ENCODE results near the gene ADAMTS2. TPM values are rescaled to one million over a fixed set of nuclear protein-coding genes. Genes with fewer than 3 reads are reported as not detected.

The ADAMTS2 gene
- total RNA-seq, 1 donor from 2014 or later: 23.5 TPM

- no peak overlapping the region for H3K27ac Mint-ChIP-seq (ENCODE audit: unreplicated experiment)
- no peak for DNase-seq
- no peak overlapping the region for H3K4me3 Mint-ChIP-seq (ENCODE audit: unreplicated experiment)
- no peak for TF ChIP-seq CTCF (IDR thresholded peaks at IDR 0.05; ENCODE audit: partially characterized antibody, unreplicated experiment)
- H3K9me3 Mint-ChIP-seq (ENCODE audit: unreplicated experiment): peaks cover 3% of the 10 kb centered on the region
- peaks cover 8% of the 10 kb centered on the region for H3K27me3 Mint-ChIP-seq (ENCODE audit: unreplicated experiment)
- peaks cover under 1% of the 10 kb centered on the region for H3K36me3 Mint-ChIP-seq (ENCODE audit: unreplicated experiment)
- H3K4me1 Mint-ChIP-seq (ENCODE audit: low read depth, unreplicated experiment): peaks cover 16% of the 10 kb centered on the region
Observed at GRCh38 chr5:179232091-179232735, 113.0 kb downstream of the ADAMTS2 start.

- H3K9me3 Mint-ChIP-seq (ENCODE audit: unreplicated experiment): peaks cover 8% of the 10 kb centered on the region
- H3K27me3 Mint-ChIP-seq (ENCODE audit: unreplicated experiment): peaks cover 8% of the 10 kb centered on the region
- no peak overlapping the region for H3K4me3 Mint-ChIP-seq (ENCODE audit: unreplicated experiment)
Observed at GRCh38 chr5:179231309-179231708, 114.0 kb downstream of the ADAMTS2 start.

GRCh38 chr5:179230061-179230461, 115.2 kb downstream of the ADAMTS2 start:
- TF ChIP-seq CTCF (IDR thresholded peaks at IDR 0.05; ENCODE audit: partially characterized antibody, unreplicated experiment): no peak
- Mint-ChIP-seq H3K4me3 (ENCODE audit: unreplicated experiment) (no peak overlapping the region), H3K27me3 (ENCODE audit: unreplicated experiment) (peaks cover 9% of the 10 kb centered on the region), H3K27ac (ENCODE audit: unreplicated experiment) (no peak overlapping the region), H3K9me3 (ENCODE audit: unreplicated experiment) (peaks cover 14% of the 10 kb centered on the region), H3K4me1 (ENCODE audit: low read depth, unreplicated experiment) (peaks cover 16% of the 10 kb centered on the region), H3K36me3 (ENCODE audit: unreplicated experiment) (peaks cover 5% of the 10 kb centered on the region)
- DNase-seq: no peak

More at GRCh38 chr5:179231309-179231708, 114.0 kb downstream of the ADAMTS2 start:
- DNase-seq: no peak
- peaks cover 3% of the 10 kb centered on the region for H3K36me3 Mint-ChIP-seq (ENCODE audit: unreplicated experiment)
- H3K4me1 Mint-ChIP-seq (ENCODE audit: low read depth, unreplicated experiment): peaks cover 16% of the 10 kb centered on the region
- TF ChIP-seq CTCF (IDR thresholded peaks at IDR 0.05; ENCODE audit: partially characterized antibody, unreplicated experiment): no peak
- H3K27ac Mint-ChIP-seq (ENCODE audit: unreplicated experiment): no peak overlapping the region

GRCh38 chr5:179229331-179229831, 115.9 kb downstream of the ADAMTS2 start:
- TF ChIP-seq CTCF (IDR thresholded peaks at IDR 0.05; ENCODE audit: partially characterized antibody, unreplicated experiment): no peak
- Mint-ChIP-seq H3K4me3 (ENCODE audit: unreplicated experiment) (no peak overlapping the region), H3K9me3 (ENCODE audit: unreplicated experiment) (peaks cover 17% of the 10 kb centered on the region), H3K36me3 (ENCODE audit: unreplicated experiment) (peaks cover 8% of the 10 kb centered on the region), H3K27me3 (ENCODE audit: unreplicated experiment) (peaks cover 7% of the 10 kb centered on the region), H3K4me1 (ENCODE audit: low read depth, unreplicated experiment) (peaks cover 16% of the 10 kb centered on the region), H3K27ac (ENCODE audit: unreplicated experiment) (no peak overlapping the region)
- no peak for DNase-seq

GRCh38 chr5:179228341-179229121, 116.7 kb downstream of the ADAMTS2 start:
- Mint-ChIP-seq H3K27ac (ENCODE audit: unreplicated experiment) (no peak overlapping the region), H3K4me1 (ENCODE audit: low read depth, unreplicated experiment) (peaks cover 16% of the 10 kb centered on the region), H3K36me3 (ENCODE audit: unreplicated experiment) (peaks cover 8% of the 10 kb centered on the region), H3K4me3 (ENCODE audit: unreplicated experiment) (no peak overlapping the region), H3K27me3 (ENCODE audit: unreplicated experiment) (peaks cover 3% of the 10 kb centered on the region), H3K9me3 (ENCODE audit: unreplicated experiment) (peaks cover 20% of the 10 kb centered on the region)
- TF ChIP-seq CTCF (IDR thresholded peaks at IDR 0.05; ENCODE audit: partially characterized antibody, unreplicated experiment): no peak
- no peak for DNase-seq

Measured in glutamatergic neuron (in vitro differentiated cells).